Stimulated activated CD8-positive, alpha-beta memory T cell treated with anti-CD3 and anti-CD28 coated beads, Interleukin-15, amount 100 ng/mL, for 4 hours (primary cell): ENCODE data around the gene PRKG1.
"Not testable (repeated sequence)": the region's sequence is repeated elsewhere in the genome, so short reads cannot be mapped to it uniquely, and the experiment has no call there.

Experiments used
- DNase-seq, 2 donors: peaks; one replicate each; pipeline ENCODE4 v3.0.0-alpha.2; 2020; ENCODE audit warnings: low read depth in 2 of 2

PRKG1 gene

DNA sequence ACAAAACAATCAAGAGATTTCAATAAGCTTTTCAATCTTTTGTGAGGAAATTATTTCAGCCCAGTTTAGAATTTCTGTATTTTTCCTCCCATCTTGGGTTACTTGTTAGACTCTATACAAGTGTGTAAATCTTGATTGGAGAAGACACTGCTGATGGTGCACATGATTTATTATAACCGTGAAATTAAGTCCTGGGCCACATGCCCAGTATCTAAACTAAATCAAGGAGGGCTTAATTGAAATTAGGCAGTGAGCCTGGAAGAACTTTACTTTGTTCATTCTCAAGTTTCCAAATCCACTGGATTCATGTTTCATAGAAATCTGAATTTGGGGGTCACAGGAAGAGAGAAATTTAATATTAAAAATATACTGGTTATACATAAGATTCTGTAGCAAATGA lies 580.6 kb downstream of the PRKG1 start:
- no peak for DNase-seq

DNA sequence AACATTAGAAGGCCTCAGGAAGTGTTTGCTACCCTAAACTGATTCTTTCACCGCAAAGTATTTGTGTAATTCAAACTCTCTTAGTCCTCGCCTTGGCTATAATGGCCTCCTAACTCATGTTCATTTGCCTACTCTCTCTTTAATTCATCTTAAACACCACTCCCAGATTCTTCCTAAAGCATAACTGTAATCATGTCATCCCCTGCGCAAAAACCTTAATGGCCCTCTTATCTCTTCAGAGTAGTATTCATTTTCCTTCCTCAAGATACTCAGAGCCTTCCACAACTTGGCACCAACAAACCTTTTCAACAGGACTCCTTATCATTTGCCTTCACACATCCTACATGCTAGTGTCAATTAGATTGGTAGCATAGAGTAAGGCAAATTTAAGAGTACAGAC lies 582.2 kb downstream of the PRKG1 start:
- DNase-seq = no peak

DNA sequence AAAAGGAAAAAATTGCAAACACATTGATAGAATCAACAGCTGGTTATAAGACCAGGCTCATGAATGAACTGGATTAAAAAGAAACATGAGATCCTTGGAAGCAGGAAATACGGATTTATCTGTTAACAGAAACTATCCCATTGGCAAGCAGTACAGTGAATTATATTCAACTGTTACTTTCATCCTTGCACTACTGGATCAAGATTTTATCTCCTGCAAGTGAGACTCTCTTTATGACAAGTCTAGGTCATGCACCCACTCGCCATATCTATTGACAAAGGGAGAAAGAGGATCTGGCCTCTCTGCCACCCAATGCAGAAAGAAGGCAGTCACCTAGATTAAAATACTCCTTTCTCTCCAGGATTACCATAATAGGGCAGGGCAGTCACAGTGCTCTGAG lies 583.7 kb downstream of the PRKG1 start:
- no peak for DNase-seq

DNA sequence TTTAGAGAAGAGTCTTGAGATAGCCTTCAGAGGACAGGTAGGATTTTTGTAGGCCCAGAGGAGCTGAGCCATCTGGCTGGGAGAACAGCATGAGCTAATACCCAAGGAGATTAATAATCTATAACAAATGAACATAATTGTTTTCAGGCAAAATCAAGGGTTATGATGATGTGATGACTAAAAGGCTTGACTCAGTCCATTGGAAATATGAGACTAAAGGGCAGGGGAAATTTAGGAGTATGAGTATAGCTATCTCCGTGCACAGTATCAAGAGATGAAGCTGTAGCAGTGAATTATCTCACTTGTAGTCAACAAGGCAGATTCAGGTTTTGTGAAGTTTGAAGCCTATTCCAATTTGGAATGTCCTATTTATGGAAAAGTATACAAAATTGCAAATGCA lies 585.1 kb downstream of the PRKG1 start:
- no peak for DNase-seq

DNA sequence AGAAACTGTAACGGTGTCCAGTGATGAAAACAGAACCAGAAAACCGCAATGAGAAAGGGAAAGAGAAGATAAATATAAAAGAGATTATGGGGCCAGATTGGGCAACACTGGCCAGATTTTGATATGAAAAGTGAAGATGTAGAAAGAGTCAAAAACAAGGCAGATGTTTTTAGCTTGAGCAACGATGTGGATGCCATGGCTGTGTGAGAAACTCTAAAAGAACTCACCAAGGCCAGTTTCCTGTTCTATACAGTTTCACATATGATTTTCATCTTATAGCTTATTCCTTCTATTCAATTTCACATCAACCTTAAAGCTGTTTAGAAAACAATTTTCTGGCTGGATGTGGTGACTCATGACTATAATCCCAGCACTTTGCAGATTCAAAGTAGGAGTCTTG lies 588.8 kb downstream of the PRKG1 start:
- no peak for DNase-seq

DNA sequence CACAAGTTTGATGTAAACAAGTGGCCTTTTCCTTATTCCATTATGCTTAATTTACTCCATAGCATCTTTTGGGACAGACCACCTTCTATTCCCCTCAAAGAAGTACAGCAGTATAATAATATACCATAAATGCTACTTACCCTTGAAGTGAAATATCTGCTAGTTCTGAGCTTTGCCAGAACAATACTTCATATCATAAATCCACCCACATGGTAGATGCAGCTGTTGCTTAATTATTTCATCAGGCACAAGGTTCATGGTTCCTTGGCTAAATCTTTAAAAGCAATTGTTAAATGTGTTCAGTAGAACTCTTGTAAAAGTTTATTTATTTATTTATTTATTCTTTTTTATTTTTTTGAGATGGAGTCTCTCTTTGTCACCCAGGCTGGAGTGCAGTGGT lies 592.2 kb downstream of the PRKG1 start:
- DNase-seq = no peak

DNA sequence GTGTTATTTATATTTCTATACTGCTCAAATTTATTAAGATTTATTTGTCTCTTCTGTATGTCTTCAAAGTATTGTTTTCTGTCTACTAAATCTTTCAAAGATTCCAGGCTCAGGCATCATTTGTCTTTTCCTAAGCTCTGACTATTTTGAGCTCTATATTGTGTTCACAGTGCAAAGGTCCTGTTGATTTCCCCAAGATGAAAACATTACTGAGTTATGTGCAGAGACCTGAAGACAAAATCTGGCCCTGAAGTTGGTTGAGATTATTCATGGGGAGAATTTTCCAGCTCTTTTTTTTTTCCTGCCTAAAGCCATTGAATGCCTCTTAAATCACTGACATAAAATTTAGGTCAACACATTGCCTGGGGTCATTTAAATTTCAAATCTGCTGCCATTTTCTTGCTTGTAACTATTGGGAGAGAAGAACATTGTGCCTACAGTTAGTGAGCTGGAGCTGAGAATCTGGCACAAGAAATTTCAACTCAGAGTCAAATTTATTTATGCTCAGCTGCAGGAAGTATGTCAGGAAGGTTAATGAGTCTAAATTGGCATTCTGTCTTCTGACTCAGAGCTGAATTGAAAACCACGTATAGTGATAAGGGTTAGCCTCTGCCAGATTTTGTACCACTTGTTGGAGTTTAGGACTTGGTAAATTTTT lies 593.5 kb downstream of the PRKG1 start:
- no peak for DNase-seq

DNA sequence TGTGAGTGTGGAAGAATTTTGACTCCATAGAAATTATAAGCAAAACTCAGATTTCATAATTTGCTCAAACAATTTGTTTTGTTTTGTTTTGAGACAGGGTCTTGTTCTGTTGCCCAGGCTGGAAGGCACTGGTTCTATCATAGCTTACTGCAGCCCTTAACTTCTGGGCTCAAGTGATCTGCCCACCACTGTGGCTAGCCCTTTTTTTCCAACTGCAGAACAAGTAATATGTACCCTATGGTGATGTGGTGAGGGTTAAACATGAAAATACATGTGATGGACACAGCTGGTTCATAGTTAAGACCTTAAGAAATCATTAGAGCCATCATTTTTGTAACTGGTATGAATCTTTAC lies 594.0 kb downstream of the PRKG1 start:
- DNase-seq = no peak

DNA sequence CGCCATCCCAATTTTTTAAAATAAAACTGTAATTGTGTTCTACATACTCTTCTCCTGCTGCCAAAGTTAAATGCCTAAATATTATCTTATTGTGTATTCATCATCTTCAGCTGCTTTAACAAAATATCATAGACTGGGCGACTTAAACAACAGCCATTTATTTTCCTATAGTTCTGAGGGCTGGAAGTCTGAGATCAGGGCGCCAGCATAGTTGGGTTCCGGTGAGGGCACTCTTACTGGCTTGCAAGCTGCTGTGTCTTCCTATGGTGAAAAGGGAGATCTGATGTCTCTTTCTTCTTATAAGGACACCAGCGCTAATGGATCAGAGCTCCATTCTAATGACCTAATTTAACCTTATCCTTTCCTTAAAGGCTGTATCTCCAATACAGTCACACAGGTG lies 594.8 kb downstream of the PRKG1 start:
- no peak for DNase-seq

DNA sequence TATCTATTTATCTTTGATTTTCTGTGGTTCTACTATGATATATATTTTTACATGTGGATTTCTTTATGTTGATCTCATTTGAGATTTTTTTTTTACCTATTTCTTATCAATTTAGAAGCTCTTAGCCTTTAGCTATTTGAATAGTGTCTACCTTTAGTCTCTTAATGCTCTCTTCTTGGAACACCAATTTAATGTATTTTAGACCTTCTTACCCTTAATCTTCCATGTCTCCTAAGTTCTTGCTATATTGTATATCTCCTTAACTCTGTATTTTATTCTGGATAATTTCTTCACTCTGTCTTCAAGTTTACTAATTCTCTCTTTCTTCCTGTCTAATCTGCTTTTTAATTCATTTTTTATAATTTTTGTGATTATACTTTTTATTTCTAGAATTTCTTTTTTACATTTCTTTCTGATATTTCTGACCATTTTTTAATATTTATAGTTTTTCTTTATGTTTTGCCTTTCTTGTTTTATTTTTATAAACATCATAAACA lies 597.8 kb downstream of the PRKG1 start:
- no peak for DNase-seq

DNA sequence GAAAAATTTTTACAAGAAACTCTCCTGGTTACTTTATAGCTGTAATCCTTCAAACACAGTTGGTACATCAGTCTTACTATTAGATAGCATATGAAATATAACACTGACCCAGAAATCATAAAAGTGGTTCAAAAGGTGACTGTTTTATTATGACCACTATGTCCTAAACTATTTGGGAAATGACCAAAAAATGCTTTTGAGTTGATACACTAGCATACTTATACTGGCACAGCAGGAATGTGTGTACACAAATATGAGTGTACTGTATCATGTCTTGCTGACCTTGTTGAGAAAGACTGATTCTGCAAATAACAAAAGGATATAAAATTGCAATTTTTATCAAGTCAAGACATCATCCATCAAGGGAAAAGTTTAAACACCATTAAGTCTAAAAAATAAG lies 600.8 kb downstream of the PRKG1 start:
- DNase-seq = no peak

DNA sequence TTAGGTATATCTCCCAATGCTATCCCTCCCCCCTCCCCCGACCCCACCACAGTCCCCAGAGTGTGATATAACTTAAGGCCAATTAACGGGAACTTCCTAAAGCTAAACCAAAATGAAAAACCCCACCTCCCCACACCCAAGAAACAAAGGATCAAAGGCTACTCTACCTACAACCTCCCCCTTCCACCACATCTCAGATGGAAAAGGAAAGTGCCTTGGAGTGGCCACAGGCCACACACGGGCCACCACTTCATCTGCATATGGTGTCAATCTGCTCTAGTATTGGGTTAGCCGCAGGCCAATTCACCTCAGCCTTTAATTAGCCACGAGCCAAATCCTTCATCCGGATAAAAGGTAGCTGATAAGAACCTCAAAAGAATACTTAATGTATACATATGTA lies 605.6 kb downstream of the PRKG1 start:
- DNase-seq = no peak

DNA sequence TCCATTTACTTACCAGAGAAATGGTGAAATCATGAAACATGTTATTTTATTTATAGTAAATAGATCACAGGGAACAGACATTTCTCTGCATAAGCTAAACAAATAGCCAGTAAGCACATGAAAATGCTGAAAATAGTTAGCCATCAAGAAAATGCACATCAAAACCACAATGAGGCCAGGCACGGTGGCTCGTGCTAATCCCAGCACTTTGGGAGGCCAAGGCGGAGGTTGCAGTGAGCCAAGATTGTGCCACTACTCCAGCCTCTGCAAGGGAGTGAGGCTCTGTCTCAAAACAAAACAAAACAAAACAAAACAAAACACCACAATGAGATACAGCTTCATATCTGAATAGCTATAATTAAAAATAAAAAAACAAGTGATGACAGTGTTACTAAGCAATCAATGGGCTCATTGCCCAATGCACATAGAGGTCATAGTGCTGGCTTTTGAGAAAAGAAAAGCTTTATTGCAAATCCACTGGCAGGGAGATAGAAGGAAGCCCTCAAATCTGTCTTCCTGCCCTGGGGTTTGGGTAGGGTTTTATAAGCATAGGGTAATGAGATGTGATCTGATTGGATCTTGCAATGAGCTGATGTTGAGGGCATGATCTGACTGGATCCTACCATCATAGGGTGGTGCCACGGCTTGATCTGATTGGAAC lies 608.9 kb downstream of the PRKG1 start:
- DNase-seq = no peak

DNA sequence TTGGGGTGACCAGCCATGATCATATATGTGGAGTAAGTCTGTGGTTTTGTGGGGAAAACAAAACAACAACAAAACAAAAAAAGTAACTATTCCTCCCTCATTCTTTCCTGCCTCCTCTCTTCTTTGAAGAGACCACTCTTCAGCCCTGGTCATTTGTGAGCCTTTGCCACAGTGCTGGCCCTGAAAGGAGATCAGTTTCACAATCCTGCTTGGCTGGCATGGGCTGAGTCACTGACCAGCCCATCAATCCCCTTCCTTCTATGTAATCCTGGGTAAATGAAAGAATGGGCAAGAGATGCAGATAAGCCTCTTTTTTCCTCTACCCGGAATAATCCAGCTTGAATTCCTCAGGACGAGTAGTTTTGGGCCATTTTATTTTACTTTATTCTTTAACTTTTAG lies 611.5 kb downstream of the PRKG1 start:
- no peak for DNase-seq

DNA sequence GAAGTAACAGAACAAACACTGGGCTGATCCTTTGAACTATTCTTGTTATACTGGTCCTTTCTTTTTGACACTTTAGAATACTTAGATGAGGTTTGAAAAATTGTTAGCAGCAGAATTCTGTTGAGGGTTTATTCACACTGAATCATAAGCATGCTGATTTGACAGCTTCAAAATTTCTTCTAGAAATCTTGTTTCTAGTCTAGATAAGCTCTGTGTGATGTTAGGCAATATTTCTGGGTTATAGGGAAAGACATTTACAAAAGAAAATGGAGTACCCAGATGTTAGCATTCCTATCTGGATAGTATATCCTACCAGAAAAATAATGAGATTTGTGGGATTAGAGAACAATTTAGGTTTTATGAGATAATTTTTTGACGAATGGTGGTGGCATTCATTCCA lies 613.0 kb downstream of the PRKG1 start:
- no peak for DNase-seq

DNA sequence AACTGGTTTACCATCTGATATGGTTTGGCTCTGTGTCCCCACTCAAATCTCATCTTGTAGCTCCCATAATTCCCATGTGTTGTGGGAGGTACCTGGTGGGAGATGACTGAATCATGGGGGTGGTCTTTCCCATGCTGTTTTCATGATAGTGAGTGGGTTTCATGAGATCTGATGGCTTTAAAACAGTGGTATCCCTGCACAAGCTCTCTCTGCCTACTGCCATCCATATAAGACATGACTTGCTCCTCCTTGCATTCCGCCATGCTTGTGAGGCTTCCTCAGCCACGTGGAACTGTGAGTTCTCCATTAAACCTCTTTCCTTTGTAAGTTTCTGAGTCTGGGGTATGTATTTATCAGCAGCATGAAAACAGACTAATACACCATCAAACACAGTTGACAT lies 614.5 kb downstream of the PRKG1 start:
- DNase-seq = not testable (repeated sequence)

DNA sequence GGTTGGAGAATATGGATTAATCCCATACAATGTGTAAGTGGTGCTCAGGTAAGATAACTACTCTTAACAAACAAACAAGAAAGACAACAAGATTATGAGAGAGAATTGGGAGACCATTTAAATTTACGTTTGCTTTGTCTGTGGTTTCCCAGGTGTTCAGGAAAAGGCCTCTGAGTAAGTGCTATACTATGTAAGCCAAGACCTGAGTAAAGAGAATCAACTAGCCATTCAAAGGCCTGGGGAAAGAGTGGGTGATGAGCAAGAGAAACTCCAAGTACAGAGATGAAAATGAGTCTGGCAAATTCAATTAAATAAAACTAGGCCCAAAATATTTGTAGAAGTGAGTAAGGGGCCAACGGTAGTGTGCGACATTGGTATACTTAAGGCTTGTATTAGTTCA lies 615.2 kb downstream of the PRKG1 start:
- DNase-seq = no peak

DNA sequence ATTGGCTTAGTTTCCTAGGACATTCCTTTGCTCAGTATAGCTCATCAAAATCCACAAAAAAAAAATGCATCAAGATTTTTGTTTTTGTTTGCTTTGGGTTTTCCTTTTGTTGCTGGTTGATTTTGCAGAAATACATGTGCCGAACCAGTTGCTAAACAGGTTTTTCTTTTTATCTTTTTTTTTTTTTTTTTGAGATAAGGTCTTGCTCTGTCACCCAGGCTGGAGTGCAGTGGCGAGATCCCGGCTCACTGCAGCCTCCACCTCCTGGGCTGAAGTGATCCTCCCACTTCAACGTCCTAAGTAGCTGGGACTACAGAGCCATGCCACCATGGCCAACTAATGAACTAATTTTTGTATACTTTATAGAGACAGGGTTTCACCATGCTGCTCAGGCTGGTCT lies 616.8 kb downstream of the PRKG1 start:
- no peak for DNase-seq

DNA sequence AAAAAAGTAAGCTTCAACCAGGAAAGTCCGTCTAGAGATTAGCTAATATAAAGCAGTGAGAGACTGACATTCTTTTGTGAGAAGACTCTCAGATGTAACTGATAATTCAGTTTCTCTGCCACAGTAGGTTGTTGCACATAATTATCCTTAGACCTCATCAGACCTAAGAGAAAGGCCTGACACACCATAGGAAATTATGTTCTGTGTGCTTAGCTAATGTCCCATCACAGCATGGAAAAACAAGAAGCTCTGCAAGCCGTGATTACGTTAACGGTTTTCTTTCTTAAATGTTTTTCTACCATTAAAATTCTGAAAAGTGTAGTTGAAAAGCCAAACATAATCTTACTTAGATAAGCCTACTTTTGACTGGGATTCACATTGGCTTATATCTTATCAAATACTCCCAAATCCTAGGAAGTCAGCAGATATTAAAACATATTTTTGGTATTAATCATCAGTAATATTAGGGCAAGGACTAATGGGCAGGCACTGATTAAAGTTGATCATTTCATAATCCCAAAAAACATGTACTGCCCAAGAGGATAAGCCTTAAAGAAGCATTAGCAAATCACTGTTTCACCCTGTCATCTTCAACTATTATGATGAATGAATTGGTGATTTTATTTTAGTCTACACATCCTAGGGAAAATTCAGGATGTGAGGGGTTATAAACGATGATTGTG lies 619.9 kb downstream of the PRKG1 start:
- DNase-seq = no peak

DNA sequence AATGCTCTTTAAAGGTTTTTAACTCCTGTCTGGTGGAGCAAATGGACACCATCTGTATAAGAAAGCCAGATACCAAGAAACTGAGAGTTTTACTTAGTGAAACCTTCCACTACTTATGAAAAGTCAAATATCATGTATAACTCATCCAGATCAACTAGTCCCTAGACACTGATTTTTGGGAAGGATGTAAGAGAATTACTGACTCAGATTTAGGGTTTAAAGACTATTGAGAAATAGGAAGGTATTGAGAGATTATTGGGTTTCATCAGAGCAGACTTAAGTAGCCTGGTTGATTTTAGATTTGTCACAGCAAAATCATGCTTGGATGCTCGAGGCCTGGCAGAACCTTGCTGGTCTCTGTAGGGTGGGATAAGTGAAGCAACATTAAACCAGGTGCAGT lies 622.0 kb downstream of the PRKG1 start:
- no peak for DNase-seq

DNA sequence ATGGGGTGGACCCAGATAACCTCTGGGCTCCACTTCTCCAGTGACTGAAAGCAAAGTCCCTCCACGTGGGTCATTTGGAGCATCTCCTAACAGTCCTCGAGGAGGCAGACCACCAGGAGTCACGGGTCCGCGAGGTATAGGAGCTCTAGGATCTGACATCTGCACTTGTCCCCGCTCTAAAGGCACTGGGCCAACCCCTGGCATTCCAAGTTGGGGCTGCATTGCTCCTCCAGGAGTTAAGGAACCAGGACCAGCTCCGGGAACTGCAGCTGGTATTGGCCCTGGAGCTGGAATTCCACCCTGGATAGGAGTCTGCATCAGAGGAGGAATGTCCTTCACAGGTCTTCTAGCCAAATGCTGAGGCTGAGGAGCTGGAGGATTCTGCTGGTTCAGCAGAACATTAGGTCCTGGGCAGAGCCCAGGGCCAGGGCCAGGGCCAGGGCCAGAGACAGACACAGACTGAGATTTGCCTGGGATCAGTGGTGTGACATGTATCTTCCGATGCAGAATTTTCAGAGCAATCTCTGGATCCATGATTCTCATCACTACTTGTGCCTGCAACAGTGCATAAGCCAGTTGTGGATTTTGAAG lies 624.3 kb downstream of the PRKG1 start:
- DNase-seq = no peak

DNA sequence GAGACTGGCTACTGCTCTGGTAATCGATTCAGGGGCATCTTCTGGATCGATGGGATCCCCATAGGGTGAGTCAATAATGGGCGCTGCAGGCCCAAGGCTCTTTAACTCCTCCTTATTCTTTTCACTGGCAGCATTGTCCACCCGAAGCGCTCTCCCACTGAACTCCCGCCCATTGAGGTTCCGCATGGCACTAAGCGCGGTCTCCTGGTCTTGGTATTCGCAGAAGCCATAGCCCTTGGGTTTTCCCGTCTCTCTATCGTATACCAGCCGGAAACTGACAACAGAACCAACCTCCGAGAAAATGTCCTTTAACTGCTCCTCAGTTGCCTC lies 624.8 kb downstream of the PRKG1 start:
- no peak for DNase-seq
